Activated naive CD4-positive, alpha-beta T cell treated with anti-CD3 and anti-CD28 coated beads, Interleukin-2, amount 50 U/mL, for 72 hours (primary cell): Measurements from ENCODE around the gene LIX1. TPM values are rescaled to one million over a fixed set of nuclear protein-coding genes. Genes with fewer than 3 reads are reported as not detected.
A peak's percentile ranks its signal among the peaks of the same experiment; 100 is the strongest.

Source experiments
- ATAC-seq, 2 donors: fragments of 150-1000 bp; cut with Tn5 transposase; 2 replicates each; pipeline ENCODE4 v1.10.0; 2021; ENCODE audit warnings: mild to moderate bottlenecking in 2 of 2, moderate library complexity in 2 of 2
- DNase-seq, 2 donors: peaks; one replicate each; pipeline ENCODE4 v3.0.0; 2021 to 2022; ENCODE audit warnings: low spot score in 2 of 2
- H3K27ac Mint-ChIP-seq, 2 donors: one replicate each; pipeline ENCODE4 v1.8.0; 2022; ENCODE audit warnings: mild to moderate bottlenecking in 2 of 2, mixed read lengths in 2 of 2
- H3K36me3 Mint-ChIP-seq, 2 donors: one replicate each; pipeline ENCODE4 v1.8.0; 2022; ENCODE audit warnings: mixed read lengths in 2 of 2
- H3K9me3 Mint-ChIP-seq, 2 donors: one replicate each; pipeline ENCODE4 v1.8.0; 2022; ENCODE audit warnings: mixed read lengths in 2 of 2
- total RNA-seq, 2 donors: library from RNA; stranded (reverse); gene quantifications; one replicate each; pipeline ENCODE4 v1.2.3, GENCODE V29; 2022

Gene LIX1
- total RNA-seq, 2 donors from 2014 or later, result not detected

- Mint-ChIP-seq H3K9me3 (no peaks in the 10 kb centered on the region), H3K36me3 (peaks cover 0 to 4% of the 10 kb centered on the region in 2 donors), H3K27ac (peak overlapping the region in 1 of 2 donors; percentile 62)
- DNase-seq (no peak), ATAC-seq (no peak)
Observed at GRCh38 chr5:97072696-97073095, 69.7 kb downstream of the LIX1 start.

- H3K27ac Mint-ChIP-seq, result no peak overlapping the region
- no peak for DNase-seq
- peaks cover 0 to 4% of the 10 kb centered on the region in 2 donors for H3K36me3 Mint-ChIP-seq
- H3K9me3 Mint-ChIP-seq, result no peaks in the 10 kb centered on the region
- ATAC-seq, result no peak
Observed at GRCh38 chr5:97071993-97072392, 70.4 kb downstream of the LIX1 start.

DNA sequence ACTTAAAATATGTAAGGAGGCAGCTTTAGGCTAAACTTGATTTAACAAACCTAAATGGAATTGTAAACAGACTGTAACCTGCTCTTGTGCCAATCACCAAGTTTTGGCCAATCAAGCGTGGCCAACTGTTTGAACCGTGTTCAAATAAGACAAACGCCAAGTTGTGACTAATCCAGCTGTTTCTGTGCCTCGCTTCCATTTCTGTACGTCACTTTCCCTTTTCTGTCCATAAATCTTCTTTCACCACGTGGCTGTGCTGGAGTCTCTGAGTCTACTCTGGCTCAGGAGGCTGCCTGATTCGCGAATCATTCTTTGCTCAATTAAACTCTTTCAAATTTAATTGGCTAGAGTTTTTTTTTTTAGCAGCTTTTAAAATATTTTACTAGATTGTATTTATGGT is 71.3 kb downstream of the LIX1 start:
- no peak for DNase-seq

GRCh38 chr5:97070234-97070633 is 72.2 kb downstream of the LIX1 start:
- ATAC-seq, result no peak
- Mint-ChIP-seq H3K36me3 (peaks cover 0 to 4% of the 10 kb centered on the region in 2 donors), H3K9me3 (no peaks in the 10 kb centered on the region), H3K27ac (no peak overlapping the region)
- no peak for DNase-seq

More for the DNA sequence above, 71.3 kb downstream of the LIX1 start:
- H3K9me3 Mint-ChIP-seq, result no peaks in the 10 kb centered on the region
- H3K36me3 Mint-ChIP-seq, result peaks cover 0 to 4% of the 10 kb centered on the region in 2 donors
- ATAC-seq, result no peak
- H3K27ac Mint-ChIP-seq, result no peak overlapping the region

DNA sequence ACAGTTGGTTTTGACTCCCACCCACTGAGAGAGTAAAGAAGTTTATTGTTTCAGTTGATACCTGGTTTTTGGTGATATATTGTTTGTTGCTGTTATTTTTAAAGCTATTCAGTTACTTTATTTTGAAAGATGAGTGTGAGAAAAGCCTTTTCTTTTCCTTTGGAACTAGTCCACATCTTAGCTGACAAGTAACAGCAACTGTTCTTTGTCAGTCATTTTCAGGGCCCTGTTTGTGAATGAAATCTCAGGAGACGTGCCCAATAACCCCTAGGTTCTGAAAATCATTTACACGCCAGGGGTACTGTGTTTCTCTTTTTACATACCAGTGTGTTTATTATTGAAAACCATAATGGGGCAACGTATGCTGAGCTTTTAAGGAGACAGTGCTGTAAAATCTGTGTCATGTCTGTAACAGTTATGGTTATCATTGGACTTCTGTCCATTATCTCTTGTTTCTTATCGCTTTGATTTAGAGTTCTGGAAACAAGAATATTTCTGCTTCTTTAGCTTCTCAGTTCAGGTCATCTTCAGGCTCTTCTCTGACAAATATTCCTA is 75.0 kb downstream of the LIX1 start:
- H3K9me3 Mint-ChIP-seq, result no peaks in the 10 kb centered on the region
- no peaks in the 10 kb centered on the region for H3K36me3 Mint-ChIP-seq
- H3K27ac Mint-ChIP-seq, result no peak overlapping the region
- DNase-seq (no peak), ATAC-seq (no peak)

DNA sequence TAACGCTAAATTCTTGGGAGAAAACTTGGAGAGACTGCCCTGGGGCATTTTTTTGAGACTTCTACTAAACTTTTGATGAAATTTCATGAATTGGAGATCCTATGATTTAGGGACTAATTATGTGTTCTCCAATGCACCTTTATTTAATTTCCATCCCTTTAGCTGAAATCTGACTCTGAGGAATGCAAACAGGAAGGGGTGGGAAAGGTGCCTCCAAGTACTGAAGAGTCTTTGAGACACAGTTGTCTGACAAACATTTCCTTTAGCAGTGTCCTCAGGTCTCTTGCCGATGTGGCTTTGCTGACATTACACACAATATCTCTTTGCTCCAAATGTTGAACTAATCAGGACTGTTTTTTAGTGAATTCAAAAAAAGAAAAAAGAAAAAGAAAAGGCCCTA is 76.9 kb downstream of the LIX1 start:
- no peaks in the 10 kb centered on the region for H3K36me3 Mint-ChIP-seq
- ATAC-seq, result no peak
- no peaks in the 10 kb centered on the region for H3K9me3 Mint-ChIP-seq
- H3K27ac Mint-ChIP-seq, result no peak overlapping the region
- DNase-seq, result no peak

- no peak for ATAC-seq
- DNase-seq, result no peak
- Mint-ChIP-seq H3K36me3 (peaks cover 0 to 7% of the 10 kb centered on the region in 2 donors), H3K9me3 (no peaks in the 10 kb centered on the region), H3K27ac (no peak overlapping the region)
Observed at GRCh38 chr5:97063251-97063650, 79.2 kb downstream of the LIX1 start.

DNA sequence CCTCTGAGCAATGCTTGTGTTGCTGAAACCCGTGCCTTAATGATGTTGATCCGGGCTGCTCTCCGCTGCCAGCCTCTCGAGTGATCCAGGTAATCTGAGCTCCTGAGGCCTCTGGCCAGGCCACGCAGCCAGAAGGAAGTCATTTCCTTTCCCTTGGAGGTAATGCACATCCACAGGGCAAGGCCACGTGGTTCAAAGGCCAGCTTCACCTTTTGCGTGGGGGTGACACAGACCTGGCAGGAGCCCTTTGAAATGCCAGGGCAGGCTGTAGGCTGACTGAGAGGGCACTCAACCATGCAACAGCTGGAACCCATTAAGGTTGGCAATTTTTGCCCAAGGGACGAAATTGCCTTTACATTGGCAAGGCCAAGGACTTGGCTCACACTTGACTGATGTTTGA is 80.4 kb downstream of the LIX1 start:
- no peaks in the 10 kb centered on the region for H3K9me3 Mint-ChIP-seq
- ATAC-seq (no peak), DNase-seq (no peak)
- H3K36me3 Mint-ChIP-seq, result peaks cover 0 to 7% of the 10 kb centered on the region in 2 donors
- no peak overlapping the region for H3K27ac Mint-ChIP-seq

DNA sequence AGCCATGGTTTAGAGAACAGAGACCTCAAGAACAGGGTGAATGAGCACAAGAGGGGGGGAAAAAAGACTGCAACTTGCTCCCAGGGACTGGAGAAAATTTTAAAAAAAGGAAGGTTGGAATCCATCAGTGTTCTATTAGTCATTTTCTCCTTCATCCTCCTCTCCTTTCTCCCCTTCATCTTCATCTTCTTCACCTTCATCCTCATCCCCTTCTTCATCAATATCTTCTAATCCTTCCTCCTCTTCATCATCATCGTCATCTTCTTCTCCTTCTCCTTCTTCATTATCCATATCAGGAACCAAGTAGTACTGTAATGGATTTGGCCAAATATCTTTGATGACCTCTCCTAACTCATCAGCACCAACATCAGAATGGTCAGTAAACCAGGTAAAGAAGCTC is 86.1 kb downstream of the LIX1 start:
- H3K36me3 Mint-ChIP-seq, result peaks cover 0 to 7% of the 10 kb centered on the region in 2 donors
- peaks cover 0 to 8% of the 10 kb centered on the region in 2 donors for H3K9me3 Mint-ChIP-seq
- no peak overlapping the region for H3K27ac Mint-ChIP-seq
- DNase-seq (no peak), ATAC-seq (no peak)

DNA sequence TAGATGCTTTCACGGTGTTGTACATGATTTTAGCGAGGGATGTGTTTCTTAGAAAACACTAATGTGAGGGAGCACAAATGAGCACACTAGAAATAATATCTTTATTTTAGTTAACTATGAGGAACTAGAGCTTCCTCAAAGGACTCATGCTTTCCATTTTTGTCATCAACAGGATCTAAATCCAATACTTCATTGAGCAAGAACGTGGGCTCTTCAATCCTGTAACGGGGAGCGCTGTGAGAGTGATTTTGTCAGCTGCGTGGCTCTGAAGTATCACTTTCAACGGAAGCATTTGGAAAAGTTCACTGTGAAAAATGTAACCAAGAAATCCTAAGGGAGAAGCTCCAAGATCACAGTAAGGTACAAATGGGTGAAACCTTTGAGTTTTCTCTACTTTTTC is 93.2 kb downstream of the LIX1 start:
- DNase-seq, result no peak
- ATAC-seq, result no peak
- Mint-ChIP-seq H3K36me3 (no peaks in the 10 kb centered on the region), H3K27ac (no peak overlapping the region), H3K9me3 (peaks cover 0 to 11% of the 10 kb centered on the region in 2 donors)

- Mint-ChIP-seq H3K27ac (no peak overlapping the region), H3K36me3 (no peaks in the 10 kb centered on the region), H3K9me3 (peaks cover 0 to 7% of the 10 kb centered on the region in 2 donors)
- DNase-seq (no peak), ATAC-seq (no peak)
Observed at GRCh38 chr5:97047076-97047475, 95.3 kb downstream of the LIX1 start.

DNA sequence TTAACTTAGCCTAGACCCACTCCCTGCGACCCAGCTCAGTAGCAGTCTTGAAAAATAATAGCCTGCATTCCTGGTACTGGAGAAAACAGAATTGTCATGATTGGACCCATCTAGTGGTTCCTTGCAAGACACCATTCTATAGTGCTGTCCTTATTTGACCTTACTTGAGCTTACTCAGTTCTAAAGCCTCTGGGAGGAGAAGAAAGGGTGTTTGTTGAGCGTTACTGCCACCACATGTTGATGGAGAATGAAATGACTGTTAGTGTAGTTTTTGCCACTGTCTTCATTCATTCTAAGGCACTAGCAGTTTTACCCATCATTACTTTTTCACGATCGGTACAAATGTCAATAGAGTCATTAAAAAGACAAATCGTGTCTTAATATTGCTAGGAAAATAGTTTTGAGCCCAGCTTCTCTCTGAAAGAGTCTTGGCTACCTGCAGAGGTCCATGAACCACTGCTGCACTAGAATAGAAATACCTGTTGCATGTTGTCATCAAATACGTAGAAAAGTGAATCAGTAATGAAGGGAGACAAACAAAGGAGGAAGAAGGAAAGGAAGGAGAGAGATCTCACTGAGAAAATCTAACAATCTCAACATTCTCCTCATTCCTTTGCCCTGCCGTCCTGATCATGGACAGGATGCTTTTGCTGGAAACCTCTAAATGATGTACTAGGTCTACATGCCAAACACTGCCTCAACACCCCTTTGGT is 96.0 kb downstream of the LIX1 start:
- ATAC-seq (peak; percentile 78 to 82), DNase-seq (no peak)
- peaks cover 0 to 3% of the 10 kb centered on the region in 2 donors for H3K9me3 Mint-ChIP-seq
- no peaks in the 10 kb centered on the region for H3K36me3 Mint-ChIP-seq
- H3K27ac Mint-ChIP-seq, result no peak overlapping the region

DNA sequence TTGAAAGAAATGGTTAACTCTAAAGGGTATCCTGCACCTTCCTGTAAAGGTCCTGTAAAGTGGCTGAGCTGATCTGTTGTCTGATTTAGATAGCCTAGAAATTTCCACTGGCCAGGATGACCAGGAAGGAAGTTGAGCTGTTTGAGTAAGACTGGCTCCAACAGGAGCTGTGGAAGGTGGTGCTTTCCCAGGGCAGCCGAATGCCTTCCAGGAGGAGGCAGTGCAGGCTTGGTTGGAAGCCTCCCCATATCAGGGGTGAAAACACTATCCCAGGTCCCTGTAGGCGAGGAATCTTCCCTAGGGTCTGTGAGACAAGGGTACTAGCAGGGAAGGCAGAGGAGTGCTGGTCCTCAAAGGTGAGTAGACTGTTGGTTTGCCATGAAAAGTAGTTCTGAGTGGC is 98.4 kb downstream of the LIX1 start:
- H3K9me3 Mint-ChIP-seq, result no peaks in the 10 kb centered on the region
- ATAC-seq, result peak in 1 of 2 donors; percentile 12
- no peaks in the 10 kb centered on the region for H3K36me3 Mint-ChIP-seq
- H3K27ac Mint-ChIP-seq, result no peak overlapping the region
- no peak for DNase-seq

- Mint-ChIP-seq H3K9me3 (no peaks in the 10 kb centered on the region), H3K36me3 (no peaks in the 10 kb centered on the region), H3K27ac (no peak overlapping the region)
- ATAC-seq, result no peak
- no peak for DNase-seq
Observed at GRCh38 chr5:97043511-97043910, 98.9 kb downstream of the LIX1 start.

GRCh38 chr5:97042996-97043395 is 99.4 kb downstream of the LIX1 start:
- no peaks in the 10 kb centered on the region for H3K9me3 Mint-ChIP-seq
- no peaks in the 10 kb centered on the region for H3K36me3 Mint-ChIP-seq
- no peak for ATAC-seq
- H3K27ac Mint-ChIP-seq, result no peak overlapping the region
- DNase-seq, result no peak
